Neural crest cell (in vitro differentiated cells): Measurements from ENCODE around the gene ANGPTL4. TPM values are rescaled to one million over a fixed set of nuclear protein-coding genes. Genes with fewer than 3 reads are reported as not detected.

Experiments
- DNase-seq: peaks from one replicate; pipeline ENCODE4 v3.0.0; 2021; ENCODE audit warnings: low read depth, mixed read lengths, low spot score
- H3K27ac Mint-ChIP-seq: one replicate; pipeline ENCODE4 v1.8.0; 2021; ENCODE audit warnings: mild to moderate bottlenecking, mixed read lengths; ENCODE audit not compliant: unreplicated experiment
- H3K27me3 Mint-ChIP-seq: 2 replicates; pipeline ENCODE4 v1.8.0; 2021; ENCODE audit warnings: low read depth, mild to moderate bottlenecking, mixed read lengths
- H3K36me3 Mint-ChIP-seq: 2 replicates; pipeline ENCODE4 v1.8.0; 2021; ENCODE audit warnings: low read depth, mild to moderate bottlenecking, mixed read lengths
- H3K4me1 Mint-ChIP-seq: 2 replicates; pipeline ENCODE4 v1.8.0; 2021; ENCODE audit warnings: mixed read lengths
- H3K4me3 Mint-ChIP-seq: one replicate; pipeline ENCODE4 v1.8.0; 2021; ENCODE audit warnings: mild to moderate bottlenecking, mixed read lengths
- H3K9me3 Mint-ChIP-seq: 2 replicates; pipeline ENCODE4 v1.8.0; 2021; ENCODE audit warnings: mixed read lengths
- total RNA-seq: library from RNA; stranded (reverse); gene quantifications from 2 replicates; pipeline ENCODE4 v1.2.1, GENCODE V29; 2021
- TF ChIP-seq, protein P1 (sequence below): fragments of 200-600 bp; sonication (generic); conservative IDR thresholded peaks from 2 replicates; pipeline ENCODE4 v1.5.0; 2021; ENCODE audit warnings: antibody characterized with exemption, mild to moderate bottlenecking

The ANGPTL4 gene
- total RNA-seq, 1 donor from 2014 or later = not detected

DNA sequence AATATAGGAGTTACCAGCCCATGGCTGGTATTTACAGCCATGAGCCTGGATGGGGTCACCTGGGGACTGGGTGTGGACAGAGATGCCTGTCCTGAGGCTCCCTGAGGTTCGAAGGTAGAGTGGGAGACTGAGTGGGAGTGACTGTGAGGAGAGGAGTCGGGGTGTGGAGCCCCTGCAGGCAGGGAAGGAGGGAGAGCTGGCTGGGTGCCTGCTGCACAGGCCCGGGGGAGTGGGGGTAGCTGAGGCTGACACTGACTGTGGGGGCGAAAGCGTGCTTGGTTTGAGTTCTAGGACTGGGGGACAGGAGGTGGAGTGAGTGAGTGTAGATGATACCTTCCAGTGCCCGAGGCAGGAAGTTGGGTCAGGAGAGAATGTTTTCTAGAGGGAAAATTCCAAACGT is 33.3 kb downstream of the ANGPTL4 start:
- Mint-ChIP-seq H3K9me3 (no peaks in the 10 kb centered on the region), H3K4me3 (peak overlapping the region; percentile 11), H3K4me1 (peaks cover 15% of the 10 kb centered on the region), H3K27me3 (no peaks in the 10 kb centered on the region), H3K36me3 (no peaks in the 10 kb centered on the region), H3K27ac (peak overlapping the region; percentile 89)
- no peak for DNase-seq
- TF ChIP-seq, protein P1, sequence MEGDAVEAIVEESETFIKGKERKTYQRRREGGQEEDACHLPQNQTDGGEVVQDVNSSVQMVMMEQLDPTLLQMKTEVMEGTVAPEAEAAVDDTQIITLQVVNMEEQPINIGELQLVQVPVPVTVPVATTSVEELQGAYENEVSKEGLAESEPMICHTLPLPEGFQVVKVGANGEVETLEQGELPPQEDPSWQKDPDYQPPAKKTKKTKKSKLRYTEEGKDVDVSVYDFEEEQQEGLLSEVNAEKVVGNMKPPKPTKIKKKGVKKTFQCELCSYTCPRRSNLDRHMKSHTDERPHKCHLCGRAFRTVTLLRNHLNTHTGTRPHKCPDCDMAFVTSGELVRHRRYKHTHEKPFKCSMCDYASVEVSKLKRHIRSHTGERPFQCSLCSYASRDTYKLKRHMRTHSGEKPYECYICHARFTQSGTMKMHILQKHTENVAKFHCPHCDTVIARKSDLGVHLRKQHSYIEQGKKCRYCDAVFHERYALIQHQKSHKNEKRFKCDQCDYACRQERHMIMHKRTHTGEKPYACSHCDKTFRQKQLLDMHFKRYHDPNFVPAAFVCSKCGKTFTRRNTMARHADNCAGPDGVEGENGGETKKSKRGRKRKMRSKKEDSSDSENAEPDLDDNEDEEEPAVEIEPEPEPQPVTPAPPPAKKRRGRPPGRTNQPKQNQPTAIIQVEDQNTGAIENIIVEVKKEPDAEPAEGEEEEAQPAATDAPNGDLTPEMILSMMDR = no peak

DNA sequence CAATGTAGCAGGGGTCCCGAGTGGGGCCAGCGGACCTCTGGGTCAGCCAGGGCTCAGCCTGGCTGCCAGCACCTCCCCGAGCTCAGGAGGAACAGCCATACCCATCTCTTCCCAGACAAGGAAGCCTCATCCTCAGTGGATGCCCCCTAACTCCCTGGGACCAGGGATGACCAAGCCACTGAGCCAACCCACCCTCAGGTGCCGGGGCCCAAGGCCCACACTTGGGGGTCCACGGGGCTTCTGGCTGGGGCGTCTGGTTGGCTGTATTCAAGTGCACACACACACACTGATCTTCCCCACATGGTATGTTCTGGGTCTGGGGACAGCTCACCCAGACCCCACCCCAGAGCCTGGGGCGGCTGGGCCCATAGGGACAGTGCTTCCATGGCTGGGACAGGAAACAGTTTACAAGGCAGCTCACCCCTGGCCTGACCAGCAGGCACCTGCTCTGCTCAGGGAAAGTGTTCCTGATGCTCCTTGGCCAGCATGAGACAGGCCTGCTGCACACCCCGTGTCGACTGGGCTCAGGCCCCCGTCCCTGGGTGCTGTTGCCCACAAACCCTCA is 33.9 kb downstream of the ANGPTL4 start:
- H3K27ac Mint-ChIP-seq = no peak overlapping the region
- no peak for DNase-seq
- H3K36me3 Mint-ChIP-seq = no peaks in the 10 kb centered on the region
- H3K4me3 Mint-ChIP-seq = no peak overlapping the region
- H3K9me3 Mint-ChIP-seq = no peaks in the 10 kb centered on the region
- TF ChIP-seq, protein P1 = no peak
- H3K4me1 Mint-ChIP-seq = peaks cover 12% of the 10 kb centered on the region
- no peaks in the 10 kb centered on the region for H3K27me3 Mint-ChIP-seq

DNA sequence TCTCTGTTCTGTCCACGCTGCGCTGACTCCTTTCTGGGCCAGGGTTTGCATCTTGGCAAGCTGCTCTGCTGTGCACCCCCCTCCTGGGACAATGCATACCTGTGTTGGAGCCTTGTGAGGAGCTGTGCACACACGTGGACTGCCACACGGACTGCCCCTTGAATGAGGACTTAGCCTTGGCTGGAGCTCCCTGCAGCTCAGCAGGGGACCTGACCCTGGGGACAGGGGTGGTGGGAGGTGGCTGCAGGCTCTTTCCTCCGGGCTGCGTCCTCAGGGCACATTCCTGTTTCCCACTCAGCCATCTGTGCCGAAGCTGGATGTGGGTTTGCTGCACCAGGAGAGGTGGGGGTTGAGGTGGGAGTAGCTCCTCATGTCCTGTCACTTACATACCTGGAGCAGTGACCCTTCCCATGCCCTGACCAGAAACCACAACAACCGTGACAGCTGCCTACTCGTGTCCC is 34.4 kb downstream of the ANGPTL4 start:
- Mint-ChIP-seq H3K27ac (no peak overlapping the region), H3K36me3 (no peaks in the 10 kb centered on the region), H3K9me3 (no peaks in the 10 kb centered on the region), H3K27me3 (no peaks in the 10 kb centered on the region), H3K4me3 (no peak overlapping the region), H3K4me1 (peaks cover 8% of the 10 kb centered on the region)
- DNase-seq = no peak
- TF ChIP-seq, protein P1 = no peak

DNA sequence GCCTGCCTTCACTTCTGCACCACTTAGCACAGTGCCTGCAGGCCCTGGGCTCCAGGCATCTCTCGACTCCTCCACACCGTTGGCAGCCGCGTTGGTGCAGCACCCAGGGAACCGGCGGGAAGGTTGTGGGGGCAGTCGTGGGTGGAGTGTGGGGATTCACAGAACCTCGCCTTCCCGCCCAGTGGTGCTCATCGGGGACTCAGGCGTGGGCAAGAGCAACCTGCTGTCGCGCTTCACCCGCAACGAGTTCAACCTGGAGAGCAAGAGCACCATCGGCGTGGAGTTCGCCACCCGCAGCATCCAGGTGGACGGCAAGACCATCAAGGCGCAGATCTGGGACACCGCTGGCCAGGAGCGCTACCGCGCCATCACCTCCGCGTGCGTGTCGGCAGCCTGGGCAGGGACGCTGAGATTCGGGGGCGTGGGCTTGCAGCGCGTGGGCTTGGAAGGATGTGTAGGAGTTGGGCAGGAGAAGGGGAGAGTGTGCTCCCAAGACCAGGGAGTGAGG is 35.8 kb downstream of the ANGPTL4 start:
- Mint-ChIP-seq H3K27ac (no peak overlapping the region), H3K9me3 (no peaks in the 10 kb centered on the region), H3K36me3 (no peaks in the 10 kb centered on the region), H3K4me1 (peaks cover 8% of the 10 kb centered on the region), H3K4me3 (no peak overlapping the region), H3K27me3 (no peaks in the 10 kb centered on the region)
- TF ChIP-seq, protein P1 = no peak
- DNase-seq = no peak

DNA sequence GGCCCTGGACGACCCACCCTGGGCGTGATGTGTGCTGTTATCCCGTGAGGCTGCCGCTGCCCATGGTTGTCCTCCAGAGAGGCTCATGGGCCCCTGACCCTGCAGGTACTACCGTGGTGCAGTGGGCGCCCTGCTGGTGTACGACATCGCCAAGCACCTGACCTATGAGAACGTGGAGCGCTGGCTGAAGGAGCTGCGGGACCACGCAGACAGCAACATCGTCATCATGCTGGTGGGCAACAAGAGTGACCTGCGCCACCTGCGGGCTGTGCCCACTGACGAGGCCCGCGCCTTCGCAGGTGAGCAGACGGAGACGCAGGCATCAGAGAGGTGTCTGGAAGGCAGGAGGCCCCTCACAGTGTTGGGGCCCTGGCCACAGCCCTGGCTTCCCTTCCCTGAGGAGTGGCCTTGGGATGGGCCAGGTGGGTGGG is 38.0 kb downstream of the ANGPTL4 start:
- H3K36me3 Mint-ChIP-seq = no peaks in the 10 kb centered on the region
- no peaks in the 10 kb centered on the region for H3K27me3 Mint-ChIP-seq
- no peaks in the 10 kb centered on the region for H3K9me3 Mint-ChIP-seq
- H3K27ac Mint-ChIP-seq = no peak overlapping the region
- no peak for DNase-seq
- no peak overlapping the region for H3K4me3 Mint-ChIP-seq
- TF ChIP-seq, protein P1 = no peak
- peaks cover 5% of the 10 kb centered on the region for H3K4me1 Mint-ChIP-seq
